Measurements from ENCODE around the gene YAF2. TPM values are rescaled to one million over a fixed set of nuclear protein-coding genes. Genes with fewer than 3 reads are reported as not detected.

Gene YAF2
- total RNA-seq, 1 donor from 2014 or later: 29.6 TPM

DNA sequence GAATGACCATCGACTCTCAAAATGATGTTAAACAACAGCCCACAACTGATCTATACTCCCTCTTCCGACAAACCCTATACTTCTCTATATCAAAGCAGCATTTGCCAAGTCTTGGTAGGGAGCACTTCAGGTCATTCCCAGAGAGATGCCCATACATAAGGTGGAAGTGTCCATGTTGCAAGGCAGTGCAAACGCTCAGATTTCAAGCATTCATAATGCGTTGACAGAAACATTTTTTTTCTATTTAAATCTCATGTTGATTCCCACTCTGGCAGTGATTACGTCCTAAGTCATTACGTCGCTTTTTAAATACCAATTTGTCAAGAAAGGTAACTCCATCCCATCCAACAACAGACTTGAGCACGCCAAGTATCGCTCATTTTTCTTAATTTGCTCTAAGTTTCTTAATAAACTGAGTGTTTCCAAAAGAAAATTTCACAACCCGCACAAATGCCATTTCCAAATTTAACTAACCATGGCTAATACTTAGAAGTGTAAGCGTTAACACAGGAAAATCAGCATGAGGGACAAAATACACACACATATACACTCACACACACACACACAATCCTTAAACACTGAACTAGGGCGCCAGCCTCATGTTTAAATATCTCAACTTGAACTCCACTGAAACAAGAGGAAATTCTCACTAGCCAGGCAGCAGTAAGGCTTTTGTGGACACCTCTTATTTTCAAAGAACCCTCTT, 94.4 kb downstream of the YAF2 start:
- H3K27me3 Mint-ChIP-seq (ENCODE audit: unreplicated experiment): no peaks in the 10 kb centered on the region
- no peak for DNase-seq (ENCODE audit: extremely low spot score, unreplicated experiment)
- H3K4me1 Mint-ChIP-seq (ENCODE audit: unreplicated experiment): peaks cover 28% of the 10 kb centered on the region

DNA sequence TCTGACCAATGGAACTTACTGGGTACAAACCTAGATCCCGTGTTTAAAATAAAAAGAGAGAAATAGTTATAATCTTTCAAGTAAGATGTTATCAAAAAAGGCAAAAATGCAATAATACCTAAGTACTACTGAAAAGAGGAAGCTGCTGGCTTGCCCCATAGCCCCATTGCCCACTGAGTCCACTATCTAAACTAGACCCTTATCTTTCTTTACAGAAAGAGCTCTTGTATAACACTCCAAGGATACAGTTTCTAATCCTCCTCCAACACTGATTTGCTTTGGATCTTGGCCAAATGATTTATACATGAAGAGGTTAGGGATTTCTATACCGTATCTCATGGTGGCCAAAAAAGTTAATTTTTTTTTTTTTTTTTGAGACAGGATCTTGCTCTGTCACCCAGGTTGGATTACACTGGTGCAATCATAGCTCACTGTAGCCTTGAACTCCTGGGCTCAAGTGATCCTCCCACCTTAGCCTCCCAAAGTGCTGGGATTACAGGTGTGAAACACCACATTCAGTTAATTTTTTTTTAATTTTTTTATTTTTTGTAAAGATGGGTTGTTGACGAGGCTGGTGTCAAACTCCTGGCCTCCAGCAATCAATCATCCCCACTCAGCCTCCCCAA, 96.0 kb downstream of the YAF2 start:
- TF ChIP-seq CTCF (IDR thresholded peaks at IDR 0.05): no peak
- no peaks in the 10 kb centered on the region for H3K9me3 Mint-ChIP-seq (ENCODE audit: unreplicated experiment)
- DNase-seq (ENCODE audit: extremely low spot score, unreplicated experiment): no peak
- H3K27ac Mint-ChIP-seq (ENCODE audit: unreplicated experiment): no peak overlapping the region
- H3K4me3 Mint-ChIP-seq (ENCODE audit: unreplicated experiment): no peak overlapping the region
- H3K27me3 Mint-ChIP-seq (ENCODE audit: unreplicated experiment): no peaks in the 10 kb centered on the region
- no peaks in the 10 kb centered on the region for H3K36me3 Mint-ChIP-seq (ENCODE audit: unreplicated experiment)
- peaks cover 28% of the 10 kb centered on the region for H3K4me1 Mint-ChIP-seq (ENCODE audit: unreplicated experiment)

More for the DNA sequence above, 94.4 kb downstream of the YAF2 start:
- no peak for TF ChIP-seq CTCF (IDR thresholded peaks at IDR 0.05)
- H3K4me3 Mint-ChIP-seq (ENCODE audit: unreplicated experiment): peak overlapping the region; percentile 94
- no peaks in the 10 kb centered on the region for H3K36me3 Mint-ChIP-seq (ENCODE audit: unreplicated experiment)
- H3K27ac Mint-ChIP-seq (ENCODE audit: unreplicated experiment): peak overlapping the region; percentile 72
- H3K9me3 Mint-ChIP-seq (ENCODE audit: unreplicated experiment): no peaks in the 10 kb centered on the region

DNA sequence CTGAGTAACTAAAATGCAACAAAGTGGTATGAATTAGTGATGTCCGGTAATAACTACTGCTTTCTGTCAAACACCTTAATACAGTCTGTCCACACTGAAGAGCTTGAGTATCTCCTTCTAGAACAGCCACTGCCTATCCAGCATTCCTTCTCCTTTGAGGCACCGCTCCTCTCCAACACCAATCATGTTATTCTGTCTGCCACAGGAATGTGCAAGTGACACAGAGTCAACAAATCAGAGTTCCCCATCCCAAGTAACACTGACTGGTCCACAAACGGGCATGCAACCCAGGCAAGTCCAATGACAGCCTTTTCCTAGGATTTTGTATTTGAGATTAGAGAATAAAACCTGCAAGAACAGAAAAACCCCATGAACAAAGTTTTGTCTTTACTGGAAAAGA, 97.1 kb downstream of the YAF2 start:
- no peak overlapping the region for H3K27ac Mint-ChIP-seq (ENCODE audit: unreplicated experiment)

DNA sequence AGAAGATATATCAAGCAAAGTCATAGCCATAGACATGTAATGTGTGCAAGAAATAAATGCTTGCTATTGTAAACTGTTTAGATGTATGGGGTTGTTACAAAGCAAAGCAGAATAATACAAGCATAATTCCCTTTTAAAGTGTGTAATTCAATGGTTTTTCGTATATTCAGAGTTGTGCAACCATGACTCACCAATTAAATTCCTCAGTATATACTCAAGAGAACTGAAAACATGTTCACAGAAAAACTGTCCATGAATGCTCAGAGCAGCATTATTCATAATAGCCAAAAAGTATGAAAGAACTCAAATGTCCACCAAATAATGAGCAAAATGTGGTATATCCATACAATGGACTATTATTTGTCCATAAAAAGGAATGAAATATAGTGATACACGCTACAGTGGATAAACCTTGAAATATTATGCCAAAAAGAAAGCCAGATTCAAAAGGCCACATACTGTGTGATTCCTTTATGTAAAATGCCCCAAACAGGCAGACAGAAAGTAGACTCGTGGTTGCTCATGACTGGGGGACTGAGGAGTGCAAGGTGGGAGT, 102.7 kb downstream of the YAF2 start:
- Mint-ChIP-seq H3K9me3 (ENCODE audit: unreplicated experiment) (no peaks in the 10 kb centered on the region), H3K4me3 (ENCODE audit: unreplicated experiment) (no peak overlapping the region), H3K27me3 (ENCODE audit: unreplicated experiment) (no peaks in the 10 kb centered on the region), H3K36me3 (ENCODE audit: unreplicated experiment) (no peaks in the 10 kb centered on the region), H3K27ac (ENCODE audit: unreplicated experiment) (peak overlapping the region; percentile 15), H3K4me1 (ENCODE audit: unreplicated experiment) (peaks cover 23% of the 10 kb centered on the region)
- no peak for TF ChIP-seq CTCF (IDR thresholded peaks at IDR 0.05)
- DNase-seq (ENCODE audit: extremely low spot score, unreplicated experiment): no peak

More for the DNA sequence above, 97.1 kb downstream of the YAF2 start:
- no peaks in the 10 kb centered on the region for H3K9me3 Mint-ChIP-seq (ENCODE audit: unreplicated experiment)
- H3K4me1 Mint-ChIP-seq (ENCODE audit: unreplicated experiment): peaks cover 28% of the 10 kb centered on the region
- no peaks in the 10 kb centered on the region for H3K27me3 Mint-ChIP-seq (ENCODE audit: unreplicated experiment)
- no peak for TF ChIP-seq CTCF (IDR thresholded peaks at IDR 0.05)
- no peak overlapping the region for H3K4me3 Mint-ChIP-seq (ENCODE audit: unreplicated experiment)
- DNase-seq (ENCODE audit: extremely low spot score, unreplicated experiment): no peak
- no peaks in the 10 kb centered on the region for H3K36me3 Mint-ChIP-seq (ENCODE audit: unreplicated experiment)

Data from osteocyte (in vitro differentiated cells).